ENCODE results near the gene SYTL5.
"Not testable (repeated sequence)": the region's sequence is repeated elsewhere in the genome, so short reads cannot be mapped to it uniquely, and the experiment has no call there.

The SYTL5 gene

GRCh38 chrX:38006291-38006690, at the start of gene SYTL5:
Gene SYTL5, plus strand, starts transcription at chrX:38006553. Its CDS starts 27,337 bp downstream, at chrX:38033890.
- no peak for DNase-seq

GRCh38 chrX:37958525-37959211, 47.7 kb upstream of the SYTL5 start:
- no peak for DNase-seq

GRCh38 chrX:37959212-37960021, 46.9 kb upstream of the SYTL5 start:
- DNase-seq, result no peak

DNA sequence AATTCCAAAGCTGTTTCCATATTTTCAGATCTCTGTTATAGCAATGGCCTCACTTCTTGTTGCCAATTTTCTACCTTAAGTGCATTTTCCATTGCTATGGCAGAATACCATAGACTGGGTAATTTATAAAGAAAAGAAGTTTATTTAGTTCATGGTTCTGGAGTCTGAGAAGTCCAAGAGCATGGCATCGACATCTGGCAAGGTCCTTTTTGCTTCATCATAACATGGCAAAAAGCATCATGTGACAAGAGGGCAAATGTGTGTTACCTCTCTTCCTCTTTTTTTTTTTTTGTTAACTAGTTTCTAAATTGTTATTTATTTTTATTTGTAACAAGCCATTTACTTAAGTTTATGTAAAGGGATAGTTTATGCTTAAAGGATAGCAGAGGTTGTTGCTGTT, 45.2 kb upstream of the SYTL5 start:
- no peak for DNase-seq

DNA sequence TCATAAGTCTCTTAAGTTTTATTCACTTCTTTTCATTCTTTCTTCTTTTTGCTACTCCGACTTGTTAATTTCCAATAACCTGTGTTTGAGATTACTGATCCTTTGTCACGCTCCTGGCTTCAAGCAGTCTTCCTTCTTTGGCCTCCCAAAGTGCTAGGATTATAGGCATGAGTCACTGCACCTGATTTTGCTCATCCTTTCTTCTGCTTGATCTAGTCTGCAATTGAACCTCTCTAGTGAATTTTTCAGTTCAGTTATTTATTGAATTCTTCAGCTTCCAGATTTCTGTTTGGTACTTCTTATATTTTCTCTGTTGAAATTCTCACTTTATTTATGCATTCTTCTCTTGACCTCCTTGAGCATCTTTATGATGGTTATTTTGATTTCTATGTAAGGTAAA, 38.6 kb upstream of the SYTL5 start:
- DNase-seq, result no peak

DNA sequence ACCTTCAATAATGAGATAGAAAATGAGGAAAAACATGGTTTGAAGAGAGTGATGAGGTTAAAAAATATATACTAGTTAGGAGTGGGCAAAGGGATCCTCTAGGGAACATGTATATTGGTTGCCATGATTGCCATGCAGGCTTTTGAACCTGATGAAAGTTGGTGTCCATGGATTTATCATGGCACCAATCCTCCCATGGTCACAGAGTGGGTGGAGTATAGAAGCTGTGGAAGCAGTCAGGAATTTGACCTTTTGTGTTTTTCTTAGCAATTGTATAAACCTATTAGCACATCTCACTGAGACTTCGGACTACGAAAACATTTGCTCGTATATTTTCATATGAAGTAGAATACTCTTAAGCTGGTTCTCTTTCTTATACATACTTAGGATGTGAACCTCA, 30.9 kb upstream of the SYTL5 start:
- DNase-seq, result no peak

GRCh38 chrX:37976153-37976552, 30.2 kb upstream of the SYTL5 start:
- DNase-seq, result no peak

DNA sequence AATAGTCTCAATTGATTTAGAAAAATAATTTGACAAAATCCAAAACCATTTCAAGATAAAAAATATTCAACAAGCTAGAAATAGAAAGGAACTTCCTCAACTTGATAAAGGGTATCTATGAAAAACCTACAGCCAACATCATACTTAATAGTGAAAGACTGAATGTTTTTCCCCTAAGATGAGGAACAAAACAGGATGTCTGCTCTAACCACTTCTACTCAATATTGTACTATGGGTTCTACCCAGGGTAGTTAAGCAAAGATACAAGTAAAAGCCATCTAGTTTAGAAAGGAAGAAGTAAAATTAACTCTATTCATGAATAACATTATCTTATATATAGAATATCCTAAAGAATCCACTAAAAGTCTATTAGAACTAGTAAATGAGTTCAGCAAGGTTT, 21.5 kb upstream of the SYTL5 start:
- DNase-seq, result no peak

DNA sequence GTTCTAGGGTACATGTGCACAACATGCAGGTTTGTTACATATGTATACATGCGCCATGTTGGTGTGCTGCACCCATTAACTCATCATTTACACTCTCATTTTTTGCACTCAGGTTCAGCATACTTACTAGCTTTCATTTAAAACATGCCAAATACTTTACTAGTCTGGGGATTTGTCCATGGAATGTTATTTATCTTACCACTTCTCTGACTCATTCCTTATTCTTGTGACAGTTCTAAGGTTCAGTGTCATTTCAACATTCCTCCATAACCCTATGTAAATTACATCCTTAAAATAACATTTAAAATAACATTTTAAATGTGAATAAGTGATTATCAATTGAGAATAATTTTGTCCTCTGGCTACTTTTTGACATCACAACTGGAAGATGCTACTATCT, 19.5 kb upstream of the SYTL5 start:
- DNase-seq, result no peak

DNA sequence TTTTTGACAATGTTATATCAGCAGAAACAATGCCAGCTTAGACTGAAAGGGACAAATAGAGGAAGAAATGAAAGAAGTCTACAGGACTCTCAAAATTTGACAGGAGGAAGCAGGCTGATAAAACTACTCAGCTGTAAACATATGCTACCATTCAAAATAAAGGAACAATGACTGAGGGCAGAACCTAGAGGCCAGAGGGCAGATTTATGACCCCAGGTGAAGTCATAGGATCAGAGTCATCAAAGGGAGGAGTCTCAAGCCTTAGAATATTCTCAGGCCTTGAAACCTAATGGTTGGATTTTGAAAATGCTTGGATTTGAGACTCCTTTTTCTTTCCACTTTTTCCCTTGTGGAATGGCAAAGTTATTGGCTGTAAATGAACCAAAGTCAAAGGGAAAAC, 17.0 kb upstream of the SYTL5 start:
- no peak for DNase-seq

DNA sequence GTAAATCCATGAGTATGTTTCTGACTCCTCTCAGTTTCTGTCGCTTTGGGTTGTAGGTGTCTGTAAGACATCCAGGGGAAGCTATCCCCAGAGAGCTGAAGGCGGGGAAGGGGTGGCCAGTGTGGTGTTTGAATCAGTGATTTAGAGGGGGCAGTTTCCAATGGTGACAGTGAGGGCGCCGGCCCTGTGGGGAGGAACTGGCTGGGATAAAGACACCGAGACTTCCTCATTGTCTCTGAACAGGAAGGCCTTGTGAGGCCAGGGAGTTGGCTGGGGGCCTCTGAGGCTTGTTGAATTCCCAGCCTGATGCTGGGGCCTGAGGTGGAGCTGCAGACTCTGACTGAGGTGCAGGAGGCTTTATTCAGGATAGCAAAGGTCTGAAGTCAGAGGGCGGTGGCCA, 15.1 kb upstream of the SYTL5 start:
- not testable (repeated sequence) for DNase-seq

DNA sequence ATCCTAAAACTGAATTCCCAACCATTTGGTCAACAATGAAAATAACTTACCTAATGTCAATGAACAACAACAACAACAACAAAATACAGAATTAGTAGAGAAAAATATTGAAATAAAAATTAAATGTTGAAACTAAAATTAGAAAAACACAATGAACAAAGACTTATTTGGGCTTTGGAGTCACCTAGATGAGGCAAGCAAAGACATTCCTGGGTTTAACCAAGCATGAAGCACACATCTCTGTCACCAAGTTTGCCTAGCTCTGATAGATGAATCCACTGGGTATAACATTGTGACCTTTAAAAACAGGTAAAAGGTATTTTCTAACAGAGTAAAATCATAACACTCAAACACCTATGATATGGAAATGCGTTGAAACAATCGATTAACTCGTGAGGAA, 13.2 kb upstream of the SYTL5 start:
- no peak for DNase-seq

DNA sequence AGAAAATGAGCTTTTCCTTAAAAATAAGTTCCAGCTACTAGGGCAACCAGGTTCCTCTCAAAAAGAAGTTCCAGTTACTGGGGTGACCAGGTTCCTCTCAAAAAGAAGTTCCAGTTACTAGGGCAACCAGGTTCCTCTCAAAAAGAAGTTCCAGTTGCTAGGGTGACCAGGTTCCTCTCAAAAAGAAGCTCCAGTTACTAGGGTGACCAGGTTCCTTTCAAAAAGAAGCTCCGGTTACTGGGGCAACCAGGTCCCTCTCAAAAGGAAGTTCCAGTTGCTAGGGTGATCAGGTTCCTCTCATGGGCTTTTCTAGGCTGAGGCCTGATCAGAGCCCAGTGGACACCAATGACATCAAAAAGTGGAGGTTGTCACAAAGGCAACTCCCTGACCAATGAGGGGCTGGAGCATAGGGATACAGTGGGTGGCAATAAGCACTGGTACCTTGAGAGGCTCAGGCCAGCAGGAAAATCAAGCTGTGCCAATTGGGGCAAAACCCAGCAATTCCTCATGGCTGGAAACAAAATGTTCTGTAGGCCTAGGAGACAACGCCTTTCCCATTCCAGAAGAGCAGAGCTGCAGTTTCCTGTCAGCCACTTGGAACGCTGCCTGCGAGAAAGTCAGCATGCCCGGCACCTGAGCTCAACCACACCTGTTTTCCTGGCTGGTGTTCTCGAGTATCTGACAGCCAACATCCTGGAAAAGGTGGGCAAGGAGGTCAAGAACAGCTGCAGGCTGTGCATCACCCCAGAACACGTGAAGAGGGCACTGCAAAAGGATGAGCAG, 12.3 kb upstream of the SYTL5 start:
- DNase-seq, result no peak

DNA sequence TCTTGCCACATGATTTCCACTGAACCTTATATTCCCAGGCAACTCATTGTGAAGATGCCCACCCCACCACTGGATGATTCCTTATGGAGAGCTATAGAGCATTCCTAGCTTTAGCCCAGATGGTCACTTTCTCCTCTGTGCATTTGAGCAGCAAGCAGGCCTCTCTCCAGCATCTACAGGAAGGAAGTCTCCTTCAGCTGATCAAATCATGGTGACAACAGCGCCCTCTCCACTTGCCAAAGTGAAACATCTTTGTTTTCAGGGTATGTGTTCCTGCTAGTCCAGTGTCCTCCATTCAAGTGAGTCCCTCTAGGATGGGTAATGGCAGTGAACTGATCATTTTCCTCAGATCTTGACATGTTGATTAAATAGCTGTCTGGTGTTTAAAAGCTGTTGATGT, 10.9 kb upstream of the SYTL5 start:
- no peak for DNase-seq

- no peak for DNase-seq
Observed at GRCh38 chrX:37997096-37997495, 9.3 kb upstream of the SYTL5 start.

DNA sequence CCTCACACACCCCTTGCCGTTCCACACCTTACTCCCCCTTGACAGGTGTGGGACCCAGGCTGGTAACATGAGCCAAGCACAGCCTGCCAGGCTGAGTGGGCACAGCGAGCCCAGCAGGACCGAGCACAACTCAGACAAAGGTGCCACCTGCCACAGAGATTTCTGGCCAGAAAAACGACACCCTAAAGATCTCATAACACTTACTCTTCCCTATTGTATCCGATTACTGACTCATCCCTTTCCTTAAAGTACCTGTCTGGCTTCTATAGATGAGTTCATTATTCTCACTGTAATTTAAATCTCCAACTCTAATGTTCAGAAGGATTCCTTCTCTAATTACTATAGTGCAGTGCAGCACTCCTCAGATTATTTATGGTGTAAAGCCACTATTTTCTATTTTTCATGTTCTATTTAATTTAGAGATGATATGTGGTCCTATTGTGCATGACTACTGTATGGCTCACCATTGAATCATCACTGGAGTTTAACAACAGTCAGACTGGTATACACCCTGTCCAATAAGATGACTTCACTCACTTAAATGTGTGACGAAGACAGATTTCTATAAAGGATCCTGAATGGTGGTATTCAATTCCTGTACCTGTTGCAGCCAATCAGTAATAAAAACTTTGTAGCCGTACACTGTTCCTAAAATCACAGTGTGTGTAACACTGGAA, 7.6 kb upstream of the SYTL5 start:
- no peak for DNase-seq

DNA sequence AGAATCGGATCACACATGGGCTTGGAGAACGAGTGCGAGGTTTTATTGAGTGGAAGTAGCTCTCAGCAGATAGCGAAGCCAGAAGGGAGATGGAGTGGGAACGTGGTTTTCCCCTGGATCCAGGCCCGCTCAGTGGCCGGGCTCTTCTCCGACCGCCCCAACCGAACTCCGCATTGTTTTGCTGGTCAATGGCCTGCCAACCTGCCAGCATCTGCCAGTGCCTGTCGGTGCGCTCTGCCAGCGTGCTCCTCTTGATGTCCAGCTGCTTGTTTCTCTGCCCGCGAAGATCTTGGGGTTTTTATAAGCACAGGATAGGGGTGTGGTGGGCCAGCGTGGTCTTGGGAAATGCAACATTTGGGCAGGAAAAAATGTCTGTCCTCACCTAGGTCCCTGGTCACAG, 5.6 kb upstream of the SYTL5 start:
- no peak for DNase-seq

DNA sequence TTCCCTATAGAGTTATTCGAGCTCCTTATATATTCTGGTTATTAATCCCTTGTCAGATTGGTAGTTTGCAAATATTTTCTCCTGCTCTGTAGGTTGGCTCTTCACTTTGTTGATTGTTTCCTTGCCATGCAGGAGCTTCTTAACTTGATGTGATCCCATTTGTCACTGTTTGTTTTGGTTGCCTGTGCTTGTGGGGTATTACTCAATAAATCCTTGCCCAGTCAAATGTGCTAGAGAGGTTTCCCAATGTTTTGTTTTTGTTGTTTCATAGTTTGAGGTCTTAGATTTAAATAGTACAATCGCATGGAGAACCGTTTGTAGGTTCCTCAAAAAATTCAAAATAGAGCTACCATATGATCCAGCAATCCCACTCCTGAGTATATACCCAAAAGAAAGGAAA, 2.3 kb upstream of the SYTL5 start:
- no peak for DNase-seq

- no peak for DNase-seq
Observed at GRCh38 chrX:38006778-38007177, 425 bp downstream of the SYTL5 start.

- no peak for DNase-seq
Observed at GRCh38 chrX:38008658-38009057, 2.3 kb downstream of the SYTL5 start.

- no peak for DNase-seq
Observed at GRCh38 chrX:38009641-38010040, 3.3 kb downstream of the SYTL5 start.

DNA sequence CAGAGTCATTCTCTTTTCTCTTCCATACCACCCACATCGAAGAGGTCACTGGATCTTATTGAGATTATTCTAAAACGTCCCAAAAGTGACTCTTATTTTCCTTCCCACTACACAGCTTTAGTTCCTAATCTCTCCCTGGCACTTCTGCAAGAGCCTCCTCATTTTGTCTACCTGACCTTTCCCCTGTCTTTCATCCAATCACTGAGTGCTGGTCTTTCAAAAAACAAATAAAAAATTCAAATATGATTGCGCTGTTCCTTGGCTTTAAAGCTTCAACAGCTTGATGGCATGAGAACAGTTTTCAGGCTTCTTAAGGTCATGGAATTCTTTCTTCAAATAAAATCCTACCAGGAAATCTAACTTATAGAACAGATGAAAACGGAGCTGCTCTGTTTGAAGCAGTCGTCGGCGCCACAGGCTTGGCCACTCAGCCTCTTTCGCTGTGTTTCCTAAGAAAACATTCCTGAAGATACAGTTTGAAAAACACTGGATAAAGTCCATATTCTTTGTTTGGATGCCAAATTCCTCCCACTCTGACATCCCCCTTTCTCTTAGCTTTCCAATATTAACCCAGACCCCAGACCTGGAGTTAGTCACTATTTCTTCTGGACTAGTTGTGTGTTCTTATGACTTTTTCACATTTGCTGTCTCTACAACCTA, 12.5 kb downstream of the SYTL5 start:
- DNase-seq, result no peak

DNA sequence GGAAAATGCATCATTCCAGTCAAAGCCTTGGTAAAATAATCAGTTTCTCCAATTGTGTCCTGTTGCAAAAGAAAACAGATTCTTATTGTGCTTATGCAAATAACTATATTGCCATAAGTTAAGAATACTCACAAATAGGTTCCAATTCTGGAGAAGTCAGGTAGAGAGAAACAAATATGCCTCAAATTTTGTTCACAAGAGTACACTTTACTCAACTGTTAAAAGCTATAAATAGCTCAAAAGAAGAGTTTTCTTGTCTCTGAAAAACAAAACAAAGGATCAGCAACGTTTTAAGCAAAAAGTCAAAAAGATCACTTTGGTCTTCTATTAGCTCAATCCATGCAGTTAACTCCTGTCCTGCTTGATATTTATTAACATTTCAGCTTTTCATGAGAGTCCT, 21.9 kb downstream of the SYTL5 start:
- no peak for DNase-seq

Data from stimulated activated CD4-positive, alpha-beta T cell treated with anti-CD3 and anti-CD28 coated beads, Interleukin-12 subunit alpha, Interleukin-12 subunit beta, amount 100 ng/mL, for 4 hours (primary cell).